ENCODE measurements around the gene FPR3.

DNA sequence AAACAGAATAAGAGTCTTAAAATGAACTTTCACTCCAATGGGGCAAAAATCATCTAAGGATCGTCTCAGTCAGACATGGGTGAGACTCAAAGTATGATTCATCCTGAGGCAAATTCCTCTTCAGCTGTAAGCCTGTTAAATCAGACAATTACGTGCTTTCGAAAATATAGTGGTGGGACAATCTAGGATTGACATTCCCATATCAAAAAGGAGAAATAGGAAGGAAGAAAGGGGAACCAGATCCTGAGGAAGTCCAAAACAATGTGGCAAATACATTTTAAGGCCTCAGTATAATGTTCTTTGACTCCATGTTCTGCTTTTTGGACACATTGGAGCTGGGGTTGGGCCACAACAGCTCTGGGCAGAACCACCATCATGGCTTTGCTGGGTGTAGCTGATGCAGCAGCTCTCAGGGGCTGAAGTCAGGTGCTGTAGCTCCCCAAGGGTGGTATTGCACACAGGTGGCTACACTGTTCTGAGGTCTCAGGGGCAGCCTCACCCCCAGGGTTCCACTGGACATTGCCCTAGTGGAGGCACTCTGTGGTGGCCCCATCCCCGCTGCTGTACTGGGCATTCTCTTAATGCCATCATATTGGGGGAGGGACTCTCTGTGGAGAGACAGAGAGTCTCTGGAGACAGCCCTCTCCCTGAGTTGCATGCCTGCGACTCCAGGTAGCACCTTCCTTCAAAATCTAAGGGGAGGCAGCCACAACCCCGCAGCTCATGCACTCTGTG, 5.7 kb upstream of the FPR3 start:
- TF ChIP-seq, protein P1, sequence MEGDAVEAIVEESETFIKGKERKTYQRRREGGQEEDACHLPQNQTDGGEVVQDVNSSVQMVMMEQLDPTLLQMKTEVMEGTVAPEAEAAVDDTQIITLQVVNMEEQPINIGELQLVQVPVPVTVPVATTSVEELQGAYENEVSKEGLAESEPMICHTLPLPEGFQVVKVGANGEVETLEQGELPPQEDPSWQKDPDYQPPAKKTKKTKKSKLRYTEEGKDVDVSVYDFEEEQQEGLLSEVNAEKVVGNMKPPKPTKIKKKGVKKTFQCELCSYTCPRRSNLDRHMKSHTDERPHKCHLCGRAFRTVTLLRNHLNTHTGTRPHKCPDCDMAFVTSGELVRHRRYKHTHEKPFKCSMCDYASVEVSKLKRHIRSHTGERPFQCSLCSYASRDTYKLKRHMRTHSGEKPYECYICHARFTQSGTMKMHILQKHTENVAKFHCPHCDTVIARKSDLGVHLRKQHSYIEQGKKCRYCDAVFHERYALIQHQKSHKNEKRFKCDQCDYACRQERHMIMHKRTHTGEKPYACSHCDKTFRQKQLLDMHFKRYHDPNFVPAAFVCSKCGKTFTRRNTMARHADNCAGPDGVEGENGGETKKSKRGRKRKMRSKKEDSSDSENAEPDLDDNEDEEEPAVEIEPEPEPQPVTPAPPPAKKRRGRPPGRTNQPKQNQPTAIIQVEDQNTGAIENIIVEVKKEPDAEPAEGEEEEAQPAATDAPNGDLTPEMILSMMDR (IDR thresholded peaks at IDR 0.05): no peak
- TF ChIP-seq ZFX (IDR thresholded peaks at IDR 0.05; ENCODE audit: borderline replicate concordance): no peak
